CD4-positive, CD25-positive, alpha-beta regulatory T cell (primary cell): Measurements from ENCODE around the gene SELENOO. TPM values are rescaled to one million over a fixed set of nuclear protein-coding genes. Genes with fewer than 3 reads are reported as not detected.

ENCODE experiments used
- ATAC-seq, 2 donors: fragments of 150-1000 bp; cut with Tn5 transposase; one replicate each; pipeline ENCODE4 v1.10.0; 2021; ENCODE audit warnings: low read depth in 2 of 2, moderate number of reproducible peaks in 2 of 2, moderate library complexity in 1 of 2
- DNase-seq, 3 donors: peaks; one replicate each; pipeline versions ENCODE4 v3.0.0 to v3.0.0-alpha.2; 2012 to 2022; ENCODE audit warnings: mixed read lengths in 1 of 3
- H3K27ac ChIP-seq: one replicate; pipeline ENCODE4 v1.7.0; 2013; ENCODE audit warnings: mild to moderate bottlenecking, low read length; ENCODE audit not compliant: insufficient read depth, poor library complexity, severe bottlenecking
- H3K27me3 ChIP-seq: one replicate; pipeline ENCODE4 v1.7.0; 2013; ENCODE audit warnings: low read length; ENCODE audit not compliant: control insufficient read depth, insufficient read depth
- H3K36me3 ChIP-seq: one replicate; pipeline ENCODE4 v1.7.0; 2013; ENCODE audit warnings: mild to moderate bottlenecking, low read length, moderate library complexity; ENCODE audit not compliant: control insufficient read depth, insufficient read depth
- H3K4me1 ChIP-seq: 2 replicates; pipeline ENCODE4 v1.7.0; 2013; ENCODE audit warnings: mild to moderate bottlenecking, low read length; ENCODE audit not compliant: insufficient read depth, control insufficient read depth, poor library complexity, severe bottlenecking
- H3K4me3 ChIP-seq: one replicate; pipeline ENCODE4 v1.7.0; 2013; ENCODE audit warnings: low read depth, mild to moderate bottlenecking, low read length, moderate library complexity
- H3K9me3 ChIP-seq, 2 experiments: 1 replicate in 1 of 2; 2 replicates in 1 of 2; pipeline ENCODE4 v1.7.0; 2013; ENCODE audit warnings: low read length in 2 of 2, mild to moderate bottlenecking in 1 of 2, moderate library complexity in 1 of 2; ENCODE audit not compliant: control insufficient read depth in 2 of 2
- H3K27ac Mint-ChIP-seq, 3 donors: one replicate each; pipeline ENCODE4 v1.8.0; 2020 to 2022; ENCODE audit warnings: mild to moderate bottlenecking in 3 of 3, mixed read lengths in 3 of 3, moderate library complexity in 2 of 3
- H3K27me3 Mint-ChIP-seq: one replicate; pipeline ENCODE4 v1.8.0; 2022; ENCODE audit warnings: mild to moderate bottlenecking, mixed read lengths
- H3K36me3 Mint-ChIP-seq: one replicate; pipeline ENCODE4 v1.8.0; 2020; ENCODE audit warnings: mixed read lengths
- H3K4me1 Mint-ChIP-seq, 4 donors: one replicate each; pipeline ENCODE4 v1.8.0; 2020 to 2022; ENCODE audit warnings: mixed read lengths in 4 of 4, mild to moderate bottlenecking in 1 of 4
- H3K4me3 Mint-ChIP-seq, 4 donors: one replicate each; pipeline ENCODE4 v1.8.0; 2020 to 2022; ENCODE audit warnings: mild to moderate bottlenecking in 4 of 4, mixed read lengths in 4 of 4, moderate library complexity in 3 of 4
- H3K9me3 Mint-ChIP-seq, 7 donors: one replicate each; pipeline ENCODE4 v1.8.0; 2020 to 2022; ENCODE audit warnings: mixed read lengths in 7 of 7, mild to moderate bottlenecking in 3 of 7, moderate library complexity in 2 of 7
- polyA plus RNA-seq, 4 donors: library from polyadenylated mRNA; unstranded; fragments of 300-500 nt; fragmentation: Illumina TruSeq; gene quantifications; one replicate each; pipeline ENCODE4 v1.2.3, GENCODE V29; 2021
- total RNA-seq: library from RNA; stranded (reverse); gene quantifications from one replicate; pipeline ENCODE4 v1.2.3, GENCODE V29; 2022

SELENOO gene
- total and polyA plus RNA-seq, 5 donors from 2014 or later = 1.8 to 31.9 (median 3.5) TPM

GRCh38 chr22:50197000-50197800, 3.6 kb upstream of the SELENOO start:
- peaks cover 4 to 21% (median 8%) of the 10 kb centered on the region in 4 donors for H3K4me1 Mint-ChIP-seq
- no peaks in the 10 kb centered on the region for H3K27me3 ChIP-seq
- no peak overlapping the region for H3K27ac ChIP-seq
- DNase-seq (no peak), ATAC-seq (no peak)
- peaks cover 19% of the 10 kb centered on the region for H3K36me3 ChIP-seq
- H3K9me3 Mint-ChIP-seq = no peaks in the 10 kb centered on the region
- no peaks in the 10 kb centered on the region for H3K27me3 Mint-ChIP-seq
- H3K4me3 ChIP-seq = no peak overlapping the region
- H3K4me3 Mint-ChIP-seq = peak overlapping the region in 1 of 4 donors; percentile 47
- H3K9me3 ChIP-seq = no peaks in the 10 kb centered on the region
- H3K27ac Mint-ChIP-seq = no peak overlapping the region
- no peaks in the 10 kb centered on the region for H3K36me3 Mint-ChIP-seq
- peaks cover 38% of the 10 kb centered on the region for H3K4me1 ChIP-seq

- Histone ChIP-seq H3K27ac (no peak overlapping the region), H3K4me1 (peaks cover 33% of the 10 kb centered on the region), H3K4me3 (no peak overlapping the region), H3K36me3 (peaks cover 19% of the 10 kb centered on the region), H3K9me3 (no peaks in the 10 kb centered on the region), H3K27me3 (no peaks in the 10 kb centered on the region)
- peaks cover 0 to 20% (median 6%) of the 10 kb centered on the region in 4 donors for H3K4me1 Mint-ChIP-seq
- no peak for DNase-seq
- no peak overlapping the region for H3K27ac Mint-ChIP-seq
- H3K9me3 Mint-ChIP-seq = no peaks in the 10 kb centered on the region
- ATAC-seq = no peak
- H3K4me3 Mint-ChIP-seq = no peak overlapping the region
- no peaks in the 10 kb centered on the region for H3K27me3 Mint-ChIP-seq
- H3K36me3 Mint-ChIP-seq = no peaks in the 10 kb centered on the region
These were observed 2.8 kb upstream of the SELENOO start for GRCh38 chr22:50197856-50198623.

GRCh38 chr22:50198624-50199017, 2.2 kb upstream of the SELENOO start:
- Mint-ChIP-seq H3K9me3 (no peaks in the 10 kb centered on the region), H3K27me3 (no peaks in the 10 kb centered on the region), H3K36me3 (peaks cover 4% of the 10 kb centered on the region), H3K4me1 (peaks cover 0 to 24% (median 10%) of the 10 kb centered on the region in 4 donors), H3K27ac (no peak overlapping the region), H3K4me3 (peak overlapping the region in 1 of 4 donors; percentile 71)
- Histone ChIP-seq H3K4me1 (peaks cover 28% of the 10 kb centered on the region), H3K4me3 (no peak overlapping the region), H3K27me3 (no peaks in the 10 kb centered on the region), H3K9me3 (no peaks in the 10 kb centered on the region), H3K36me3 (peaks cover 22% of the 10 kb centered on the region), H3K27ac (no peak overlapping the region)
- ATAC-seq (no peak), DNase-seq (no peak)

- Mint-ChIP-seq H3K4me3 (peak overlapping the region; percentile 71 to 84 (median 72)), H3K9me3 (no peaks in the 10 kb centered on the region), H3K27ac (peak overlapping the region in 1 of 3 donors; percentile 25), H3K4me1 (peaks cover 0 to 30% (median 14%) of the 10 kb centered on the region in 4 donors), H3K36me3 (peaks cover 8% of the 10 kb centered on the region), H3K27me3 (no peaks in the 10 kb centered on the region)
- H3K4me3 ChIP-seq = no peak overlapping the region
- no peak overlapping the region for H3K27ac ChIP-seq
- no peak for ATAC-seq
- no peaks in the 10 kb centered on the region for H3K27me3 ChIP-seq
- no peaks in the 10 kb centered on the region for H3K9me3 ChIP-seq
- H3K36me3 ChIP-seq = peaks cover 21% of the 10 kb centered on the region
- no peak for DNase-seq
- peaks cover 24% of the 10 kb centered on the region for H3K4me1 ChIP-seq
These were observed 1.5 kb upstream of the SELENOO start for GRCh38 chr22:50199251-50199721.

- no peaks in the 10 kb centered on the region for H3K9me3 Mint-ChIP-seq
- peaks cover 0 to 35% (median 18%) of the 10 kb centered on the region in 4 donors for H3K4me1 Mint-ChIP-seq
- Histone ChIP-seq H3K27ac (peak overlapping the region; percentile 61), H3K4me1 (peaks cover 24% of the 10 kb centered on the region), H3K27me3 (no peaks in the 10 kb centered on the region), H3K36me3 (peaks cover 15% of the 10 kb centered on the region), H3K4me3 (no peak overlapping the region), H3K9me3 (no peaks in the 10 kb centered on the region)
- H3K27ac Mint-ChIP-seq = peak overlapping the region in 1 of 3 donors; percentile 25
- no peaks in the 10 kb centered on the region for H3K27me3 Mint-ChIP-seq
- peak overlapping the region; percentile 71 to 84 (median 72) for H3K4me3 Mint-ChIP-seq
- peaks cover 8% of the 10 kb centered on the region for H3K36me3 Mint-ChIP-seq
- peak in 1 of 3 donors; percentile 24 for DNase-seq
- ATAC-seq = no peak
These were observed 866 bp upstream of the SELENOO start for GRCh38 chr22:50199829-50200460.

- Mint-ChIP-seq H3K27me3 (no peaks in the 10 kb centered on the region), H3K36me3 (peaks cover 8% of the 10 kb centered on the region), H3K4me3 (peak overlapping the region; percentile 81 to 90 (median 88)), H3K4me1 (peaks cover 0 to 42% (median 21%) of the 10 kb centered on the region in 4 donors), H3K27ac (peak overlapping the region in 2 of 3 donors; percentile 86), H3K9me3 (no peaks in the 10 kb centered on the region)
- no peaks in the 10 kb centered on the region for H3K27me3 ChIP-seq
- H3K4me3 ChIP-seq = peak overlapping the region; percentile 41
- H3K27ac ChIP-seq = peak overlapping the region; percentile 61
- no peak for DNase-seq
- peaks cover 11% of the 10 kb centered on the region for H3K36me3 ChIP-seq
- peaks cover 24% of the 10 kb centered on the region for H3K4me1 ChIP-seq
- ATAC-seq = peak; percentile 16 to 18
- no peaks in the 10 kb centered on the region for H3K9me3 ChIP-seq
These were observed 649 bp downstream of the SELENOO start for GRCh38 chr22:50201191-50202129.
